HEK293T (cell line): ENCODE measurements around the gene PITX1.

Experiments
- CTCF ChIA-PET: fragments of 350-600 bp; formaldehyde crosslinking; extraction: SDS; loops from one replicate; lab custom pipeline; 2021; ENCODE audit warnings: antibody characterized with exemption, inconsistent platforms; lab: Yijun Ruan, JAX
- POLR2A ChIA-PET: fragments of 350-600 bp; formaldehyde crosslinking; extraction: SDS; loops from one replicate; lab custom pipeline; 2020; ENCODE audit warnings: antibody characterized with exemption, inconsistent platforms; lab: Yijun Ruan, JAX
- DNase-seq: peaks from one replicate; pipeline ENCODE4 v3.0.0; 2012; ENCODE audit warnings: mixed read lengths; ENCODE audit errors: extremely low spot score
- ARNT ChIP-seq: fragments of 450-650 bp; IDR thresholded peaks from 2 replicates; pipeline ENCODE4 v1.6.1; 2017; ENCODE audit warnings: mild to moderate bottlenecking
- BHLHE40 ChIP-seq: fragments of 450-650 bp; IDR thresholded peaks from 2 replicates; pipeline ENCODE4 v1.6.1; 2016; ENCODE audit warnings: mild to moderate bottlenecking, moderate library complexity, borderline replicate concordance
- CTBP1 ChIP-seq: fragments of 450-650 bp; IDR thresholded peaks from 2 replicates; pipeline ENCODE4 v1.6.1; 2016; ENCODE audit warnings: borderline replicate concordance
- ELF4 ChIP-seq: fragments of 450-650 bp; IDR thresholded peaks from 2 replicates; pipeline ENCODE4 v1.6.1; 2017; ENCODE audit warnings: antibody characterized with exemption
- FOXA1 ChIP-seq: fragments of 450-650 bp; IDR thresholded peaks from 2 replicates; pipeline ENCODE4 v1.6.1; 2016; ENCODE audit warnings: mild to moderate bottlenecking
- FOXK2 ChIP-seq: fragments of 450-650 bp; IDR thresholded peaks from 2 replicates; pipeline ENCODE4 v1.6.1; 2016; ENCODE audit warnings: mild to moderate bottlenecking
- FOXM1 ChIP-seq: fragments of 450-650 bp; IDR thresholded peaks from 2 replicates; pipeline ENCODE4 v1.6.1; 2017; ENCODE audit warnings: mild to moderate bottlenecking, borderline replicate concordance
- HDGF ChIP-seq: fragments of 450-650 bp; IDR thresholded peaks from 2 replicates; pipeline ENCODE4 v1.6.1; 2017; ENCODE audit warnings: antibody characterized with exemption, borderline replicate concordance
- L3MBTL2 ChIP-seq: fragments of 450-650 bp; conservative IDR thresholded peaks from 2 replicates; pipeline ENCODE4 v1.6.1; 2016; ENCODE audit warnings: mild to moderate bottlenecking
- LEF1 ChIP-seq: fragments of 450-650 bp; IDR thresholded peaks from 2 replicates; pipeline ENCODE4 v1.6.1; 2017; ENCODE audit warnings: mild to moderate bottlenecking, borderline replicate concordance
- NFRKB ChIP-seq: fragments of 450-650 bp; IDR thresholded peaks from 2 replicates; pipeline ENCODE4 v1.6.1; 2016; ENCODE audit warnings: mild to moderate bottlenecking, moderate library complexity
- SP1 ChIP-seq: fragments of 450-650 bp; IDR thresholded peaks from 2 replicates; pipeline ENCODE4 v1.6.1; 2017
- SUZ12 ChIP-seq: fragments of 450-650 bp; IDR thresholded peaks from 2 replicates; pipeline ENCODE4 v1.6.1; 2016; ENCODE audit warnings: mild to moderate bottlenecking
- TARDBP ChIP-seq: fragments of 450-650 bp; IDR thresholded peaks from 2 replicates; pipeline ENCODE4 v1.6.1; 2016
- ZNF384 ChIP-seq: fragments of 450-650 bp; IDR thresholded peaks from 2 replicates; pipeline ENCODE4 v1.6.1; 2016
- TF ChIP-seq, protein P1 (sequence below): fragments of 450-650 bp; IDR thresholded peaks from 2 replicates; pipeline ENCODE4 v1.6.1; 2016

PITX1 gene

DNA sequence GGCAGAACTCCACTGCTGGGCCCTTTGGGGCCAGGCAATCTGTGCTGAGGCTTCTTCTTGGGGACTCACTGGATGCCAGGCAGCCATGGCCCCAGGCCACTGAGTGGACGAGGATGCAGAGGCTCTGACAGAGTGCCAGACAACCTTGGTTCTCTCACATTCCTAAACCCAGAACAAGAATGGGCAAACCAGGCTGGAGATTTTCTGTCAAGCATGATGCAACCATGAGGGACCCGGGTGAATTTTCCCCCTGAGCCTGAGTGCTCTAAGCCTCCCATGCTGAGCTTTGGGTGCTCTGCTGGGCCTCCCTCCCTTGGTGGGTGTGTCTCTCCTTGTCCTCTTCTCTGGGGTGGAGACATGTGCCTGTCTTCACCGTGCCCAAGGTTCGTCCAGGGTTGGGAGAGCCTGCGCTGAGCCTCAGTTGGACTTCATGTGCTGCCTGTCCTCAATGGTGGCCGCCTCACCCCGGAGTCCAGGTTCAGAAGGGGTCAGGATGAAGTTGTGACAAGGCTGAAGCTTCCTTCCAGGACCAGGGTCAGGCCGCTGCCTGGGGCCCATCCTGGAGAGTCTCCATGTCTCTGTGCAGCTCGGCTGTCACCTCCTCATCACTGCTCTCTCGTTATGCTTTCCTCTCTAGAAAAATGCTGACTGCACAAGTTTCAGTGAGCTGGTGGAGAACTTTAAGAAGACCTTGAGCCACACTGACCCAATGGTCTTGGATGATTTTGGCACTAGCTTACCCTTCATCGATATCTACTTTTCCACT is 24.1 kb downstream of the PITX1 start:
- ChIA-PET CTCF (no interaction called here), POLR2A (no interaction called here)
- TF ChIP-seq FOXM1 (no peak), HDGF (no peak), SUZ12 (no peak), FOXA1 (no peak), ARNT (no peak), CTBP1 (no peak), FOXK2 (no peak), SP1 (no peak), L3MBTL2 (no peak), TARDBP (no peak), BHLHE40 (no peak), ELF4 (no peak), NFRKB (no peak), LEF1 (no peak), ZNF384 (no peak)
- TF ChIP-seq, protein P1, sequence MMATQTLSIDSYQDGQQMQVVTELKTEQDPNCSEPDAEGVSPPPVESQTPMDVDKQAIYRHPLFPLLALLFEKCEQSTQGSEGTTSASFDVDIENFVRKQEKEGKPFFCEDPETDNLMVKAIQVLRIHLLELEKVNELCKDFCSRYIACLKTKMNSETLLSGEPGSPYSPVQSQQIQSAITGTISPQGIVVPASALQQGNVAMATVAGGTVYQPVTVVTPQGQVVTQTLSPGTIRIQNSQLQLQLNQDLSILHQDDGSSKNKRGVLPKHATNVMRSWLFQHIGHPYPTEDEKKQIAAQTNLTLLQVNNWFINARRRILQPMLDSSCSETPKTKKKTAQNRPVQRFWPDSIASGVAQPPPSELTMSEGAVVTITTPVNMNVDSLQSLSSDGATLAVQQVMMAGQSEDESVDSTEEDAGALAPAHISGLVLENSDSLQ, result no peak
- no peak for DNase-seq

DNA sequence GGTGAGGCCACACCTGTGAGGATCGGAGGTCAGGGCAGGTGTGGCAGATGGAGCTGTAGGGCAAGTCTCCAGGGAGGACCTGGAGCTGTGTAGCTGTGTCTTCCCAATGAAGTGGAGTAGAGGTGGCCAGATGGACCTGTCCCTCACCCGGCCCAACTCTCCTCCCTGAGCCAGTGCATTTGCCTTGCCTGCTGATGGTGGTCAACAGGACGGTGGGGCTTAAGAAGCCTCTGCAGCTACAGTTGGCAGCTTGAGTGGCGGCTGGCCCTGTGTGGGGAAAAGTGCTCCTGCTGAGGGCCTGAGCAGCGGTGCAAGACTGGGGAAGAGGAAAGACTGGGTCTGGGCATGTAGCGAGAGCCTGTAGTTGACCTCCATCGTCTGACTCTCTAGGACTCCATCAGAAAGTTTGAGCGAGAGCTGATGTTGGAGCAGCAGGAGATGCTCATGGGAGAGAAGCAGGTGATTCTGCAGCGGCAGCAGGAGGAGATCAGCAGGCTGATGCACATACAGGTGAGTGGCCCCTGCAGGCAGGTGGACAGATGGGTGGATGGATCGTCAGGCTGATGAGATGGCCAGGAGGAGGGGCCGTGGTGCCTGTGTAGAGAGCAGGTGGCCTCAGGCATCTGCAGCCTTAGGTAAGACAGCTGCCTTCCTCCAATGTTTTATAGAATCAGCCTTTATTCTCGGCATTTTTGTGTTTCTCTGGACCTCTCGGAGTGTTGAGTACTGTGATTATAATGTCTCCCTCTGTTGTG is 24.9 kb downstream of the PITX1 start:
- no peak for TF ChIP-seq BHLHE40
- TF ChIP-seq NFRKB, result no peak
- no peak for TF ChIP-seq CTBP1
- TF ChIP-seq SP1, result no peak
- TF ChIP-seq, protein P1, result no peak
- no peak for TF ChIP-seq LEF1
- no peak for TF ChIP-seq FOXM1
- no peak for TF ChIP-seq SUZ12
- no peak for TF ChIP-seq ZNF384
- TF ChIP-seq FOXA1, result no peak
- no peak for TF ChIP-seq TARDBP
- no peak for TF ChIP-seq ARNT
- no peak for TF ChIP-seq ELF4
- TF ChIP-seq L3MBTL2, result no peak
- no peak for TF ChIP-seq HDGF
- TF ChIP-seq FOXK2, result no peak
- ChIA-PET POLR2A (no interaction called here), CTCF (no interaction called here)
- DNase-seq, result peak; percentile 2

DNA sequence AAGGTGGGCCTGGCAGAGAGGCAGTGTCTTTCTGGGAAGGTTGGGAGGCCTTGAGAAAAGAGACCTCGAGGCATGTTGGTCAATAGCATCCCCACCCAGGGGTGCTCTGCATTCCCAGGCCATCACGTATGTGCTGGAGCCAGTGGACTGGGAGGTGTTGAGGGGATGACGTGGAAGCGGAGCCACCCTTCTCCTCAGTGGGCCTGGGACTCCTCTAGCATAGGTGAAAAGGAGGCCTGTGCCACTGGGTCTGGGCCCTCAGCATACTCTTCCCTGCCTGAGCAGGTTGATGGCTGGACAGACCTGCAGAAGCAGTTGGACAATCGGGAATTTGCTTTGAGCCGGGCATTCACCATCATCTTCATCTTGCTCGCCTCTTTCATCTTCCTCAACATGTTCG is 25.5 kb downstream of the PITX1 start:
- ChIA-PET CTCF (no interaction called here), POLR2A (no interaction called here)
- TF ChIP-seq ARNT, result no peak
- TF ChIP-seq FOXA1, result no peak
- no peak for TF ChIP-seq L3MBTL2
- TF ChIP-seq HDGF, result no peak
- no peak for TF ChIP-seq FOXM1
- TF ChIP-seq BHLHE40, result no peak
- no peak for TF ChIP-seq LEF1
- no peak for DNase-seq

DNA sequence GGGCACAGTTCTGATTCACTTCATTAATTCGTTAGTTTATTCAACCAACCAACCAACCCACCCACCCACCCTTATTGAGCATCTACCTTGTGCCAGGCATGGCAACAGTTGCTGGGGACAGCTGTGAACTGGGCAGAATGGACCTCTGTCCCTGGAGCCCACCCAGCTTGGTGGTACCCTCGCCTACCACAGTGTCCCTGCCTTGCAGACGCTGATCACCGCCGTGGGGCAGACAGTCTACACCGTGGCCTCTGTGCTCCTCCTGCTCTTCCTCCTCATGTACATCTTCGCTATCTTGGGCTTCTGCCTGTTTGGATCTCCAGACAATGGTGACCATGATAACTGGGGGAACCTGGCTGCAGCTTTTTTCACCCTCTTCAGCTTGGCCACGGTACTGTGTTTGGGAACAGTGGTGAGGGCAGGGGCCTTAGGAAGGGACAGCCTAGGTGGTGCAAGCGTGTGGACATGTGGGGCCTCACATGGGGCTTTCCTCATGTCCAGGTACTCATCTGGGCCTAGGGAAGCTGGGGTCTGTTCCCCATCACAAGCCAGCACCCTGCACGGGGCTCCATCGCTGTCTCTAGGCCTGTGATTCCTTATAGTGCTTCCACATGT is 26.2 kb downstream of the PITX1 start:
- CTCF ChIA-PET, result interaction anchor here (0.6 kb wide), 1 partner anchor 983 kb away, joined by 4 read pairs; no protein-coding TSS in a partner anchor
- TF ChIP-seq ZNF384 (no peak), ELF4 (no peak), SUZ12 (no peak), SP1 (no peak), HDGF (no peak), CTBP1 (no peak), FOXM1 (no peak), LEF1 (no peak), BHLHE40 (no peak), NFRKB (no peak), FOXK2 (no peak), ARNT (no peak), TARDBP (no peak)
- TF ChIP-seq, protein P1, result no peak
- DNase-seq, result peak; percentile 4
- POLR2A ChIA-PET, result no interaction called here

DNA sequence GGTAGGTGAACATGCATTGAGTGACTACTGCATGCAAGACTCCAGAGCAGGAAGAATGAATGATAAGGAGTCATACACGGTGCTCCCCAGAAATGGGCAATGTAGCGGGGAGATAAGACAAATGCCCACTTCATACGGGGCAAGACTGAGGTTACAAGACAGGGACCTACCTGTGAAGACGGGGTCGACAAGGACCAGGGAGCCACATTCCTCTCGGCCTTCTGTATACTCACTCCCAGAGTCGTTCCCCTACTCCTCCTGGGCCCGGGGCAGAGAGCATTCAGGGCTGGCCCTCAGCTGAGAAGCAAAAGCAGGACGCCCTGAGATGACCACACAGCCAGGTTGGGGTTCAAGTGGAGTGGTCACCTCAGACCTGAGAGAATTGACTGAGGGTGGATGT is 26.7 kb downstream of the PITX1 start:
- POLR2A ChIA-PET, result no interaction called here
- CTCF ChIA-PET, result interaction anchor here (0.6 kb wide), 1 partner anchor 983 kb away, joined by 4 read pairs; no protein-coding TSS in a partner anchor
- DNase-seq, result no peak
- TF ChIP-seq ARNT (no peak), SUZ12 (no peak), FOXM1 (no peak), TARDBP (no peak), BHLHE40 (no peak), ELF4 (no peak), SP1 (no peak), CTBP1 (no peak), FOXK2 (no peak), NFRKB (no peak), FOXA1 (no peak), ZNF384 (no peak), LEF1 (no peak), L3MBTL2 (no peak), HDGF (no peak)
- TF ChIP-seq, protein P1, result no peak
